Esophagus muscularis mucosa (tissue), 4 donors: Measurements from ENCODE around the gene NXN. TPM values are rescaled to one million over a fixed set of nuclear protein-coding genes. Genes with fewer than 3 reads are reported as not detected.
"Not testable (repeated sequence)": the region's sequence is repeated elsewhere in the genome, so short reads cannot be mapped to it uniquely, and the experiment has no call there.

Experiments used
- DNase-seq: peaks from one replicate; pipeline ENCODE4 v3.0.0-alpha.2; 2017; ENCODE audit errors: extremely low spot score
- H3K27ac ChIP-seq, 4 donors: fragments of 200-600 bp; sonication (generic); replicated peaks in 1 of 4; 1 replicate in 3 of 4; 2 replicates in 1 of 4; pipeline ENCODE4 v1.5.1; 2016 to 2019; ENCODE audit warnings: mild to moderate bottlenecking in 1 of 4
- H3K27me3 ChIP-seq, 4 donors: fragments of 200-600 bp; sonication (generic); one replicate each; pipeline versions ENCODE4 v1.5.1 to v1.6.0; 2016 to 2019
- H3K36me3 ChIP-seq, 4 donors: fragments of 200-600 bp; sonication (generic); one replicate each; pipeline ENCODE4 v1.5.1; 2016 to 2019
- H3K4me1 ChIP-seq, 4 donors: fragments of 200-600 bp; sonication (generic); one replicate each; pipeline ENCODE4 v1.5.1; 2016 to 2019
- H3K4me3 ChIP-seq, 4 donors: fragments of 200-600 bp; sonication (generic); 1 replicate in 2 of 4; 2 replicates in 2 of 4; pipeline ENCODE4 v1.5.1; 2016 to 2019; ENCODE audit warnings: mild to moderate bottlenecking in 4 of 4, moderate library complexity in 1 of 4
- H3K9me3 ChIP-seq, 4 donors: fragments of 200-600 bp; sonication (generic); 1 replicate in 3 of 4; 2 replicates in 1 of 4; pipeline ENCODE4 v1.5.1; 2016 to 2019
- CTCF ChIP-seq, 3 experiments: fragments of 200-600 bp in 2 of 3; fragments of 450-650 bp in 1 of 3; sonication (generic) in 2 of 3; IDR thresholded peaks; one replicate each; pipeline ENCODE4 v1.5.1; 2017 to 2019; ENCODE audit warnings: antibody characterized with exemption in 3 of 3, mild to moderate bottlenecking in 2 of 3, moderate library complexity in 1 of 3
- EP300 ChIP-seq: sonication (generic); formaldehyde crosslinking; IDR thresholded peaks from one replicate; pipeline ENCODE4 v1.6.1; 2017; ENCODE audit warnings: antibody characterized with exemption
- POLR2A ChIP-seq: fragments of 450-650 bp; IDR thresholded peaks from one replicate; pipeline ENCODE4 v1.6.1; 2017; ENCODE audit warnings: antibody characterized with exemption, moderate library complexity, mild to moderate bottlenecking, low read depth
- POLR2AphosphoS5 ChIP-seq, 2 donors: sonication (generic); formaldehyde crosslinking; IDR thresholded peaks; one replicate each; pipeline ENCODE4 v1.6.1; 2017; ENCODE audit warnings: antibody characterized with exemption in 2 of 2
- WGBS: methylation state at CpG from one replicate; pipeline ENCODE4 v1.1.5; 2018; 5-methylcytosine and 5-hydroxymethylcytosine counted together
- intact Hi-C: fragments of 100-400 bp; cut with DNase I; formaldehyde crosslinking; loops from one replicate; pipeline ENCODE4 v1.15.1; 2023
- total RNA-seq, 4 donors: library from RNA; depleted of rRNA; stranded (reverse); fragments of >200 nt; gene quantifications; one replicate each; pipeline versions ENCODE4 v1.1.0 to v1.2.1, GENCODE V29; 2016

The NXN gene
- total RNA-seq, 4 donors from 2014 or later = 37.0 to 65.6 (median 49.8) TPM

- TF ChIP-seq POLR2A (no peak), POLR2AphosphoS5 (IDR thresholded peaks at IDR 0.05) (no peak), CTCF (IDR thresholded peaks at IDR 0.05) (no peak), EP300 (no peak)
- WGBS = 65% methylated on average over 5 of the region's 6 CpGs
- intact Hi-C loops = no loop called here
Measured at GRCh38 chr17:907725-908124, 71.9 kb downstream of the NXN start.

GRCh38 chr17:905708-906107, 73.9 kb downstream of the NXN start:
- intact Hi-C loops, H3K36me3 ChIP-seq, H3K27me3 ChIP-seq, H3K4me3 ChIP-seq, DNase-seq, H3K27ac ChIP-seq, H3K9me3 ChIP-seq: not testable (repeated sequence)
- H3K4me1 ChIP-seq = peaks cover 17 to 54% (median 52%) of the 10 kb centered on the region in 4 donors
- 84% methylated on average over 6 of the region's 6 CpGs for WGBS

More at GRCh38 chr17:907725-908124, 71.9 kb downstream of the NXN start:
- peaks cover 0 to 42% (median 38%) of the 10 kb centered on the region in 4 donors for H3K4me1 ChIP-seq
- no peaks in the 10 kb centered on the region for H3K36me3 ChIP-seq
- H3K27me3 ChIP-seq = no peaks in the 10 kb centered on the region
- no peak for DNase-seq
- H3K9me3 ChIP-seq = no peaks in the 10 kb centered on the region
- H3K4me3 ChIP-seq = no peak overlapping the region
- H3K27ac ChIP-seq = no peak overlapping the region

GRCh38 chr17:903691-904481, 75.7 kb downstream of the NXN start:
- TF ChIP-seq CTCF (IDR thresholded peaks at IDR 0.05) = no peak
- TF ChIP-seq POLR2AphosphoS5 (IDR thresholded peaks at IDR 0.05) = peak in 1 of 2 donors; percentile 52
- no peak for TF ChIP-seq POLR2A
- no peak for TF ChIP-seq EP300
- intact Hi-C loops = no loop called here
- peak overlapping the region in 3 of 4 donors; percentile 22 to 30 (median 28) for H3K4me3 ChIP-seq
- no peaks in the 10 kb centered on the region for H3K27me3 ChIP-seq
- H3K27ac ChIP-seq = peak overlapping the region; percentile 68 to 82 (median 74)
- no peak for DNase-seq
- no peaks in the 10 kb centered on the region for H3K9me3 ChIP-seq
- peaks cover 20 to 64% (median 54%) of the 10 kb centered on the region in 4 donors for H3K4me1 ChIP-seq
- H3K36me3 ChIP-seq = no peaks in the 10 kb centered on the region
- WGBS = 44% methylated on average over 32 of the region's 34 CpGs

GRCh38 chr17:902463-902862, 77.1 kb downstream of the NXN start:
- Histone ChIP-seq H3K36me3 (no peaks in the 10 kb centered on the region), H3K27me3 (no peaks in the 10 kb centered on the region), H3K4me3 (no peak overlapping the region), H3K4me1 (peaks cover 24 to 67% (median 59%) of the 10 kb centered on the region in 4 donors), H3K27ac (peak overlapping the region; percentile 79 to 85 (median 82)), H3K9me3 (no peaks in the 10 kb centered on the region)
- TF ChIP-seq POLR2A (no peak), POLR2AphosphoS5 (IDR thresholded peaks at IDR 0.05) (no peak), EP300 (no peak), CTCF (IDR thresholded peaks at IDR 0.05) (no peak)
- intact Hi-C loops = no loop called here
- WGBS = 93% methylated on average over 8 of the region's 8 CpGs
- DNase-seq = no peak

- 86% methylated on average over 17 of the region's 21 CpGs for WGBS
- intact Hi-C loops = no loop called here
Measured at GRCh38 chr17:901964-902363, 77.6 kb downstream of the NXN start.

More at GRCh38 chr17:901964-902363, 77.6 kb downstream of the NXN start:
- no peak for DNase-seq
- H3K4me3 ChIP-seq = no peak overlapping the region
- H3K27ac ChIP-seq = peak overlapping the region; percentile 79 to 85 (median 82)
- no peaks in the 10 kb centered on the region for H3K9me3 ChIP-seq
- peaks cover 24 to 72% (median 64%) of the 10 kb centered on the region in 4 donors for H3K4me1 ChIP-seq
- no peaks in the 10 kb centered on the region for H3K27me3 ChIP-seq
- TF ChIP-seq EP300 (no peak), CTCF (IDR thresholded peaks at IDR 0.05) (no peak), POLR2AphosphoS5 (IDR thresholded peaks at IDR 0.05) (no peak), POLR2A (peak; percentile 28)
- no peaks in the 10 kb centered on the region for H3K36me3 ChIP-seq
